Progenitor cell of endocrine pancreas (in vitro differentiated cells): ENCODE data around the gene SPP2. TPM values are rescaled to one million over a fixed set of nuclear protein-coding genes. Genes with fewer than 3 reads are reported as not detected.

Source experiments
- DNase-seq: peaks from one replicate; pipeline ENCODE4 v3.0.0; 2021; ENCODE audit warnings: low spot score; ENCODE audit not compliant: unreplicated experiment
- H3K27ac Mint-ChIP-seq: 2 replicates; pipeline ENCODE4 v1.8.0; 2021; ENCODE audit warnings: mild to moderate bottlenecking, moderate library complexity, mixed read lengths
- H3K27me3 Mint-ChIP-seq: 2 replicates; pipeline ENCODE4 v1.8.0; 2021; ENCODE audit warnings: mixed read lengths
- H3K36me3 Mint-ChIP-seq: 2 replicates; pipeline ENCODE4 v1.8.0; 2022; ENCODE audit warnings: mixed read lengths; ENCODE audit not compliant: insufficient read depth
- H3K4me1 Mint-ChIP-seq: 2 replicates; pipeline ENCODE4 v1.8.0; 2021; ENCODE audit warnings: low read depth, mixed read lengths
- H3K4me3 Mint-ChIP-seq: 2 replicates; pipeline ENCODE4 v1.8.0; 2021; ENCODE audit warnings: low read depth, mild to moderate bottlenecking, moderate library complexity, mixed read lengths
- H3K9me3 Mint-ChIP-seq: 2 replicates; pipeline ENCODE4 v1.8.0; 2021; ENCODE audit warnings: low read depth, mixed read lengths
- total RNA-seq: library from RNA; stranded (reverse); gene quantifications from 2 replicates; pipeline ENCODE4 v1.2.1, GENCODE V29; 2021
- TF ChIP-seq, protein P1 (sequence below): fragments of 200-600 bp; sonication (generic); IDR thresholded peaks from one replicate; pipeline ENCODE4 v1.5.0; 2021; ENCODE audit warnings: antibody characterized with exemption, mild to moderate bottlenecking; ENCODE audit not compliant: unreplicated experiment

The SPP2 gene
- total RNA-seq, 1 donor from 2014 or later = not detected

DNA sequence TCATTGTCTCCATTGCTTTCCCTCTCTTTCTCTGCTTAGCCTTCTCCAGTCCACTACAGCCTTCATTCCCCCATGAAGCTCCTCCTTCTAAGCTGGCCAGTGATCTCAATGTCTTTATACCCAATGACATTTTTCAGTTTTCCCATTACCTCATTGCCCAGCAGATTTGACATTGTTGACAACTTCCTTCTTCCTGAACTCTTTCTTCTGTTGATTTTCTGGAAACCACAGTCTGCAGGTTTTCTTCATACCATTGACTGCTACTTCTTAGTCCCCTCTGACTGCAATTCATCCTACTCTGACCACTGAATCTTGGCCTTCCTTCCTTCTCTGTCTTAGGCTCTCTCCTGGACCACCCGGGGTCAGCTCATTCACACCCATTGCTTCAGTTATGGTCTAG lies 22.9 kb upstream of the SPP2 start:
- Mint-ChIP-seq H3K27me3 (peaks cover 16% of the 10 kb centered on the region), H3K36me3 (no peaks in the 10 kb centered on the region), H3K4me3 (no peak overlapping the region), H3K9me3 (peaks cover 5% of the 10 kb centered on the region), H3K27ac (no peak overlapping the region), H3K4me1 (peaks cover 6% of the 10 kb centered on the region)
- TF ChIP-seq, protein P1, sequence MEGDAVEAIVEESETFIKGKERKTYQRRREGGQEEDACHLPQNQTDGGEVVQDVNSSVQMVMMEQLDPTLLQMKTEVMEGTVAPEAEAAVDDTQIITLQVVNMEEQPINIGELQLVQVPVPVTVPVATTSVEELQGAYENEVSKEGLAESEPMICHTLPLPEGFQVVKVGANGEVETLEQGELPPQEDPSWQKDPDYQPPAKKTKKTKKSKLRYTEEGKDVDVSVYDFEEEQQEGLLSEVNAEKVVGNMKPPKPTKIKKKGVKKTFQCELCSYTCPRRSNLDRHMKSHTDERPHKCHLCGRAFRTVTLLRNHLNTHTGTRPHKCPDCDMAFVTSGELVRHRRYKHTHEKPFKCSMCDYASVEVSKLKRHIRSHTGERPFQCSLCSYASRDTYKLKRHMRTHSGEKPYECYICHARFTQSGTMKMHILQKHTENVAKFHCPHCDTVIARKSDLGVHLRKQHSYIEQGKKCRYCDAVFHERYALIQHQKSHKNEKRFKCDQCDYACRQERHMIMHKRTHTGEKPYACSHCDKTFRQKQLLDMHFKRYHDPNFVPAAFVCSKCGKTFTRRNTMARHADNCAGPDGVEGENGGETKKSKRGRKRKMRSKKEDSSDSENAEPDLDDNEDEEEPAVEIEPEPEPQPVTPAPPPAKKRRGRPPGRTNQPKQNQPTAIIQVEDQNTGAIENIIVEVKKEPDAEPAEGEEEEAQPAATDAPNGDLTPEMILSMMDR = no peak
- no peak for DNase-seq

DNA sequence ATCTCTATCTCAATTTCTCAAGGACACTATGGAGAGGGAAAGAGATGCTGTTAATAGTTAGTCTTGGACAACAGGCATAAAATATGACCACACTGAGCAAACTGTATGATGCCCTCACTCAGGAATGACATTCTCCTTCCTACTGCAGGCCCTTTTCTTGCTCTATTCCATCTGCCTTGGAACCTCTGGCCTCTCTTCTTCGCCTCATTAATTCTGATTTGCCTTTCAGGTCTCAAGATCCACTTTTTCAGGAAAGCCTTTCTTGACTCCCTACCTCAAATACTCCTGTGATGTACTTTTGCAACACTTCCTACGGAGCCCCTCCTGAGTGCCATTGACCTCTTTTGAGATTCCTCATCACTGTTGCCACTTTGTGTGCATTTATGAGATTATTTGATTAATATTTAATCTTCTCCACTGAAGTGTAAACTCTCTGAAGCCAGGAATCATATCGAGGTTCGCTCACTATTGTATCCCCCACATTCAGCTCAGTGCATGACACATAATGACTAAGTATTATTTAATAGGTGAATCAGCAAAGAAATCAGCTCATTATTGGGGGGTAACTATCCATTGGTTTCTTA lies 21.3 kb upstream of the SPP2 start:
- no peak overlapping the region for H3K27ac Mint-ChIP-seq
- H3K27me3 Mint-ChIP-seq = peaks cover 21% of the 10 kb centered on the region
- peaks cover 6% of the 10 kb centered on the region for H3K4me1 Mint-ChIP-seq
- H3K36me3 Mint-ChIP-seq = peaks cover 3% of the 10 kb centered on the region
- TF ChIP-seq, protein P1 = no peak
- no peak for DNase-seq
- no peak overlapping the region for H3K4me3 Mint-ChIP-seq
- H3K9me3 Mint-ChIP-seq = peaks cover 5% of the 10 kb centered on the region

DNA sequence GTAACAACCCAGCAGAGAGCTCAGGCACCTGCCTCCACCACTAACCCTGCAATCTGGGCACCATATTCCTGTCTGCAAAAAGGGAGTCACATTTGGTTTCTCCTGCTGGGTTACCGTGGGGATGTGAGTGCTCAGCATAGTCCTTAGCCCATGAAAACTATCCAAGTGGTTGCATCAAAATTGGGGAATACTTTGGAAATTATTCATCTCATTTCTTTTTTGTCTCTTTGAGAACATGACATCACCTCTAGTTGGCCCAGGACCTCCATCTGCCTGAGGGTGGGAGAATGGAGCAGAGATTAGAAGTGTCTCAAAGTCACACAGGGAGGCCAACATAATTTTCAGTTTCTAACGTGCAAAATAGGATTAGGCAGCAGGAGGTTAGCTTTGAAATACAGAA lies 19.3 kb upstream of the SPP2 start:
- Mint-ChIP-seq H3K4me1 (peaks cover 1% of the 10 kb centered on the region), H3K9me3 (peaks cover 5% of the 10 kb centered on the region), H3K4me3 (no peak overlapping the region), H3K27ac (no peak overlapping the region), H3K36me3 (peaks cover 3% of the 10 kb centered on the region), H3K27me3 (peaks cover 21% of the 10 kb centered on the region)
- TF ChIP-seq, protein P1 = no peak
- DNase-seq = no peak

DNA sequence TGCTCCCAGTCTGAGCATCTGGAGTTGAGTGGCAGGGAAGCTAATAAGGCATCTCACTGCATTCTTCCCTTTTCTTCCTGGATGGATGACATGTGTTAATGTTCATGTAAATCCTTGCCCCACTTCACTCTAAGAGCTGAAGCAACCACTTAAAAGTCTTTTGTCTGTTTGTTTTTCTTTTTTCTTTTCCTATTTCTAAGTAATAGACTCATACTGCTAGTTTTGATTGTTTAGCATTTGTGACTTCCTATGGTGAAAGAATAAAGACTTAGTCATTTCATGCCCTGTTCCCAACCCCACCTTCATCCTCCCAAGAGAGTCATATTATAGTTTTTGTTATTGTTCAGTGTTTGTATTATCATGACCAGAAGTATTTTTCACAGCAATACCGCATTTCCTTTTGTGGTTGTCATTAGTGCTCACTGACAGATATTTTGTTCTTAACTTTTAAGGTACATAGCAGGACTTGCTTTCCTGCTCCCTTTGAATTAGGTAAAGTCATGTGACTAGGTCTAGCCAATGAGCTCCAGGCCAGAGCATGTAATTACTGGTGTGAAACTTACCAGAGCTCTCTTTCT lies 18.1 kb upstream of the SPP2 start:
- Mint-ChIP-seq H3K4me3 (no peak overlapping the region), H3K27ac (no peak overlapping the region), H3K36me3 (peaks cover 3% of the 10 kb centered on the region), H3K4me1 (no peaks in the 10 kb centered on the region), H3K27me3 (peaks cover 21% of the 10 kb centered on the region), H3K9me3 (peaks cover 5% of the 10 kb centered on the region)
- no peak for DNase-seq
- TF ChIP-seq, protein P1 = no peak

DNA sequence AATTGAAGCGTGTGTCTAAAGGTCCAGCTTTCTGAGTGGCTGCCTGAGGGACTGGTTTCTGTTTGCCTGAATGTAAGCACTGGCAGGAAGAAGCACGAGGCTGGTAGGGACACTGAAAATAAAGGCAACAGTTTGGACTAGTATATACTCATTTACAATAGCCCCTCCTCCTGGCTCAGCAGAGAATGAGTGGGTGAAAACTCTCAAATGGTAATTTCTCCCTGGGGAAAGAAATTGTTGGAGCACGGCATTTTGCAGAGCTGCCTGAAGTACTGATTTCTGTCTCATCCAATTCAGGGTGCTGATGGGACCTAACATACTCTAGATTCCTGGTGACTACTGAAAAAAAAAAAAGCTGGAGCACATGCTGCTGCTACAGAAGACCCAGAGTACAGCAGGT lies 17.3 kb upstream of the SPP2 start:
- H3K9me3 Mint-ChIP-seq = peaks cover 5% of the 10 kb centered on the region
- H3K27ac Mint-ChIP-seq = no peak overlapping the region
- H3K4me1 Mint-ChIP-seq = no peaks in the 10 kb centered on the region
- H3K27me3 Mint-ChIP-seq = peaks cover 16% of the 10 kb centered on the region
- no peak for DNase-seq
- TF ChIP-seq, protein P1 = no peak
- peaks cover 3% of the 10 kb centered on the region for H3K36me3 Mint-ChIP-seq
- H3K4me3 Mint-ChIP-seq = no peak overlapping the region
